ENCODE measurements around the gene IGSF6.
"Not testable (repeated sequence)": the region's sequence is repeated elsewhere in the genome, so short reads cannot be mapped to it uniquely, and the experiment has no call there.

Gene IGSF6

GRCh38 chr16:21664801-21665492, 12.5 kb upstream of the IGSF6 start:
- no peak overlapping the region for H3K9ac ChIP-seq (ENCODE audit: low read depth, low read length)

GRCh38 chr16:21663889-21664647, 11.7 kb upstream of the IGSF6 start, which contains the start of gene OTOA:
Gene OTOA, plus strand, starts transcription at chr16:21663968. Its CDS starts 14,547 bp downstream, at chr16:21678515.
- H3K36me3 ChIP-seq (ENCODE audit: insufficient read depth, low read length) = no peaks in the 10 kb centered on the region; the same call in 1 of the 2 replicates
- peak within 1 kb of the TSS; percentile 59 for H3K9ac ChIP-seq (ENCODE audit: low read depth, low read length)
- H3K4me1 ChIP-seq (ENCODE audit: insufficient read depth, low read length) = peaks cover 10% of the 10 kb centered on the region

More at GRCh38 chr16:21664801-21665492, 12.5 kb upstream of the IGSF6 start:
- H3K9me3 ChIP-seq (ENCODE audit: control insufficient read depth, insufficient read depth, low read length) = no peaks in the 10 kb centered on the region
- H3K4me1 ChIP-seq (ENCODE audit: insufficient read depth, low read length) = peaks cover 10% of the 10 kb centered on the region
- no peaks in the 10 kb centered on the region; the same call in 1 of the 2 replicates for H3K36me3 ChIP-seq (ENCODE audit: insufficient read depth, low read length)

GRCh38 chr16:21659124-21659523, 6.7 kb upstream of the IGSF6 start:
- H3K36me3 ChIP-seq (ENCODE audit: insufficient read depth, low read length) = no peaks in the 10 kb centered on the region; the same call in 1 of the 2 replicates
- no peaks in the 10 kb centered on the region for H3K9me3 ChIP-seq (ENCODE audit: control insufficient read depth, insufficient read depth, low read length)
- H3K4me1 ChIP-seq (ENCODE audit: insufficient read depth, low read length) = no peaks in the 10 kb centered on the region
- no peak overlapping the region for H3K9ac ChIP-seq (ENCODE audit: low read depth, low read length)

More at GRCh38 chr16:21663889-21664647, 11.7 kb upstream of the IGSF6 start, which contains the start of gene OTOA:
- no peaks in the 10 kb centered on the region for H3K9me3 ChIP-seq (ENCODE audit: control insufficient read depth, insufficient read depth, low read length)

GRCh38 chr16:21656795-21657768, 4.7 kb upstream of the IGSF6 start:
- H3K9me3 ChIP-seq (ENCODE audit: control insufficient read depth, insufficient read depth, low read length) = no peaks in the 10 kb centered on the region
- H3K4me1 ChIP-seq (ENCODE audit: insufficient read depth, low read length) = no peaks in the 10 kb centered on the region
- H3K9ac ChIP-seq (ENCODE audit: low read depth, low read length) = no peak overlapping the region
- no peaks in the 10 kb centered on the region; the same call in 1 of the 2 replicates for H3K36me3 ChIP-seq (ENCODE audit: insufficient read depth, low read length)

- Histone ChIP-seq H3K9me3 (ENCODE audit: control insufficient read depth, insufficient read depth, low read length) (no peaks in the 10 kb centered on the region), H3K4me1 (ENCODE audit: insufficient read depth, low read length) (no peaks in the 10 kb centered on the region), H3K36me3 (ENCODE audit: insufficient read depth, low read length) (no peaks in the 10 kb centered on the region), H3K9ac (ENCODE audit: low read depth, low read length) (no peak overlapping the region)
Measured at GRCh38 chr16:21654881-21655280, 2.5 kb upstream of the IGSF6 start.

GRCh38 chr16:21654466-21654865, 2.1 kb upstream of the IGSF6 start:
- Histone ChIP-seq H3K9ac (ENCODE audit: low read depth, low read length) (no peak overlapping the region), H3K4me1 (ENCODE audit: insufficient read depth, low read length) (no peaks in the 10 kb centered on the region), H3K36me3 (ENCODE audit: insufficient read depth, low read length) (no peaks in the 10 kb centered on the region), H3K9me3 (ENCODE audit: control insufficient read depth, insufficient read depth, low read length) (no peaks in the 10 kb centered on the region)

- no peaks in the 10 kb centered on the region for H3K9me3 ChIP-seq (ENCODE audit: control insufficient read depth, insufficient read depth, low read length)
- H3K4me1 ChIP-seq (ENCODE audit: insufficient read depth, low read length) = no peaks in the 10 kb centered on the region
- H3K36me3 ChIP-seq (ENCODE audit: insufficient read depth, low read length) = no peaks in the 10 kb centered on the region
- H3K9ac ChIP-seq (ENCODE audit: low read depth, low read length) = no peak overlapping the region
Measured at GRCh38 chr16:21653571-21653970, 1.2 kb upstream of the IGSF6 start.

- H3K9me3 ChIP-seq (ENCODE audit: control insufficient read depth, insufficient read depth, low read length) = no peaks in the 10 kb centered on the region
- no peaks in the 10 kb centered on the region for H3K36me3 ChIP-seq (ENCODE audit: insufficient read depth, low read length)
- no peaks in the 10 kb centered on the region for H3K4me1 ChIP-seq (ENCODE audit: insufficient read depth, low read length)
- H3K9ac ChIP-seq (ENCODE audit: low read depth, low read length) = no peak overlapping the region
Measured at GRCh38 chr16:21651515-21651914, 893 bp downstream of the IGSF6 start.

- Histone ChIP-seq H3K9me3 (ENCODE audit: control insufficient read depth, insufficient read depth, low read length) (no peaks in the 10 kb centered on the region), H3K36me3 (ENCODE audit: insufficient read depth, low read length) (no peaks in the 10 kb centered on the region), H3K4me1 (ENCODE audit: insufficient read depth, low read length) (no peaks in the 10 kb centered on the region), H3K9ac (ENCODE audit: low read depth, low read length) (no peak overlapping the region)
Measured at GRCh38 chr16:21650521-21650920, 1.9 kb downstream of the IGSF6 start.

- not testable (repeated sequence) for H3K36me3 ChIP-seq (ENCODE audit: insufficient read depth, low read length); H3K9me3 ChIP-seq (ENCODE audit: control insufficient read depth, insufficient read depth, low read length); H3K4me1 ChIP-seq (ENCODE audit: insufficient read depth, low read length); H3K9ac ChIP-seq (ENCODE audit: low read depth, low read length)
Measured at GRCh38 chr16:21649826-21650406, 2.5 kb downstream of the IGSF6 start.

- Histone ChIP-seq H3K36me3 (ENCODE audit: insufficient read depth, low read length) (no peaks in the 10 kb centered on the region), H3K9me3 (ENCODE audit: control insufficient read depth, insufficient read depth, low read length) (no peaks in the 10 kb centered on the region), H3K4me1 (ENCODE audit: insufficient read depth, low read length) (no peaks in the 10 kb centered on the region), H3K9ac (ENCODE audit: low read depth, low read length) (no peak overlapping the region)
Measured at GRCh38 chr16:21647562-21648164, 4.7 kb downstream of the IGSF6 start.

- no peaks in the 10 kb centered on the region for H3K9me3 ChIP-seq (ENCODE audit: control insufficient read depth, insufficient read depth, low read length)
- H3K4me1 ChIP-seq (ENCODE audit: insufficient read depth, low read length) = no peaks in the 10 kb centered on the region
- H3K36me3 ChIP-seq (ENCODE audit: insufficient read depth, low read length) = no peaks in the 10 kb centered on the region
- no peak overlapping the region for H3K9ac ChIP-seq (ENCODE audit: low read depth, low read length)
Measured at GRCh38 chr16:21646721-21647561, 5.5 kb downstream of the IGSF6 start.

- Histone ChIP-seq H3K9ac (ENCODE audit: low read depth, low read length) (no peak overlapping the region), H3K9me3 (ENCODE audit: control insufficient read depth, insufficient read depth, low read length) (no peaks in the 10 kb centered on the region), H3K36me3 (ENCODE audit: insufficient read depth, low read length) (no peaks in the 10 kb centered on the region), H3K4me1 (ENCODE audit: insufficient read depth, low read length) (no peaks in the 10 kb centered on the region)
Measured at GRCh38 chr16:21646091-21646490, 6.3 kb downstream of the IGSF6 start.

Data from ES-I3 (cell line).